Stimulated activated CD8-positive, alpha-beta memory T cell treated with anti-CD3 and anti-CD28 coated beads, Interleukin-4, amount 100 ng/mL, for 48 hours (primary cell): Measurements from ENCODE around the gene SLAMF8.
A peak's percentile ranks its signal among the peaks of the same experiment; 100 is the strongest.

Experiments used
- DNase-seq: peaks from one replicate; pipeline ENCODE4 v3.0.0-alpha.2; 2020

The SLAMF8 gene

GRCh38 chr1:159873530-159874143 lies 47.0 kb downstream of the SLAMF8 start:
- DNase-seq = no peak

DNA sequence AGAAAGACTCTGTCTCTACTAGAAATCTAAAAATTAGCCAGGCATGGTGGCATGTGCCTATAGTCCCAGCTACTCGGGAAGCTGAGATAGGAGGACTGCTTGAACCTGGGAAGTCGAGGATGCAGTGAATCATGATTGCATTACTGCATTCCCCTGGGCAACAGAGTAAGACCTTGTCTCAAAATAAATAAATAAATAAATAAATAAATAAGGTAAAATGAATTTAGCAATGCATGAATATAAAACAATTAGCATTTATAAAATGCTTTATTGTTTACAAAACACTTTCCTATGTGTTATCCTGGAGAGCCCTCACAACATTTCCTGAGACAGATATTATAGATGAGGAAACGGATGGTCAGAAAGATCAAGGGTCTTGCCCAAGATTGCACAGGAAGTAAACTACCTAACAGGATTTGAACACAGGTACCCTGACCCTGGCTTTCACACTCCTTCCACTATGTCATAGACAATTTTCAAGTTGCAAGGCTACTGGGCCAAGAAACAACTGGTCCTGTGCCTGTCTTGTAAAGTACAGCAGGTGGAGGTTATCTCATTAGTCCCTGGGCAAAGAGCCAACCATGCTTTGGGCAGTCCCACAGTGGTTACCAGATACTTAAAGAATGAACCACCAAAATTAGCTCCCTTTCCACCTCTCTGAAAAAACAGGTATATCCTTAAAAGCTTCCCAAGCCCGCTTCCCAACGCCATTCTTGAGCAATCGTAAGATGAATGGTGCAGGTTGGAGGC lies 51.2 kb downstream of the SLAMF8 start:
- DNase-seq = no peak

GRCh38 chr1:159879136-159879535 lies 52.5 kb downstream of the SLAMF8 start:
- DNase-seq = no peak

DNA sequence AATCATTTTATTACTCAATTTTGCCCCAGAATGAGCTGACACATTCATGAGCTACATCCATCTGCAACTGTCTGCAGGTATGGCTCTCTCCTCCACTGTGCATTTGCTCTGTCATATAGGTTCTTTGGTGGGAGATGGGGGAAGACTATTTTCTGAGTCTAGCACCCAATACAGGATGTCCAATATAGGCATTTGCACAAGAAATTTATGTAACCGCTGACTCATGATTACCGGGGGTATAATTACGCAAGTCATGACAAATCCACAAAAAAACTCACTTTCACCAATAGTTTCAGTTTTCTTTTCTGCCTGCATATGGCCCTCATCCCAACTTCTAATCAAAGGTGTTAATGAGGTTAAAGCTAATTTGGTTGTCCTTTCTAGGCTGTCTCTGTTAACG lies 53.3 kb downstream of the SLAMF8 start:
- no peak for DNase-seq

DNA sequence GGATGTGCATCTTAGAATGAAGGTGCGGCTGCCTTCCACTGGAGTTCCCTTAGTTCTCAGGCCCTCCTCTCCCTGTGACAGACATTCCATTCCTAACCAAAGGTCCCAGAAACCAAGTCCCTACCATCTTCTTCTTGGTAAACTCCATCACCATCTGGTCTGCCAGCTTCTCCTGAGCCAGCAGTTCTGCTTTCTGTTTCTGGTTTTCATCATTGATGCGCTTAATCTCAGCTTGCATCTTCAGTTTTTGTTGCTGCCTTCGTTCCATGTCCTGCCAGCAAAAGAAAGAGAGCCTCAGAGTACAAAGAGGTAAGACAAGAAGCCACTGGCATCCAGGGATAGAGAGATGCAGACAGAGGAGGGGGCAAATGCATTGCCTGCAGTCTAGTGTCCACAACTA lies 53.8 kb downstream of the SLAMF8 start:
- DNase-seq = no peak

GRCh38 chr1:159881622-159882526 lies 55.2 kb downstream of the SLAMF8 start:
- peak; percentile 34 for DNase-seq

DNA sequence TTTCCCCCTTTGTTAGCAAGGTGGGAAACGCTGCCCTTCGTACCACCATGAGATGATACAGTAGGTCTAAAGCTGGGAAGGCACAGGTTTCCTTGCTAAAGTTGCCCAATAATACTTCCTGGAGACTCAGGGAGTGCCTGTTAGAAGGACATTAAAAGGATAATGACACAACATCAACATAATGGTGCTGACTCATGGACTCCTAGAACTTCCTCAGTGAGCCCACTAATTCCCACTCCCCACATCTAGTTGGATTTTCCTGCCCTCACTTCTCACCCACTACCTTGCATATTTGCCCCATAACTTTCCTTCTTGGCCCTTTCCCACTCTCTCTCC lies 55.8 kb downstream of the SLAMF8 start:
- DNase-seq = no peak

- DNase-seq = no peak
These were observed 56.5 kb downstream of the SLAMF8 start for GRCh38 chr1:159883134-159883533.

DNA sequence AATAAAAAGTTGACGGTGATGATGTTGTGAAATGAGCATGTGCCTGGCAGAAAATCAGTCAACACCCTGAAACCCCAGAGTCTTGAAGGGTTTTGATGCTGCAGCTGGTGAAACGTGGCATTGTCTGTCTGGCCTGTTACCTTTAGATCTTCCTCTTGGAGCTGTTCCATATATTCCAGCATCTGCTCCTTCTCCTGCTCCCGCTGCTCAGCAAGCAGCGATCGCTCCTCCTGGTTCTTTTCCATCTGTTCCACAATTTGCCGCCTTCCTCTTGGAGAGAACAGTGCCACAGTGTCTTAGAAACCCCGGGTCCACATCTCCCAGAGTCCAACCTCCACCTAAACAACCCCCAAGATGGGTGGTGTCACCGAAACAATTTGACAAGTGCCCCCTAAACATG lies 57.6 kb downstream of the SLAMF8 start:
- no peak for DNase-seq
